ENCODE measurements around the gene VEGFC.

- no peak for TF ChIP-seq CTCF (IDR thresholded peaks at IDR 0.05)
- TF ChIP-seq EZH2phosphoT487 (IDR thresholded peaks at IDR 0.05) = no peak
These were observed 12.4 kb upstream of the VEGFC start for GRCh38 chr4:176805155-176805554.

Data from neural progenitor cell (in vitro differentiated cells).